GM12878 (cell line): ENCODE data around the gene TKT. TPM values are rescaled to one million over a fixed set of nuclear protein-coding genes. Genes with fewer than 3 reads are reported as not detected.

ENCODE experiments used
- ATAC-seq: fragments of 200-7000 bp; cut with Tn5 transposase; 3 replicates; pipeline ENCODE4 v1.9.1; 2020; ENCODE audit warnings: mild to moderate bottlenecking, moderate library complexity
- BruUV-seq: library from RNA; stranded (reverse); fragments of 400-500 nt; replicated peaks from 2 replicates; lab custom pipeline; 2021; lab: Mats Ljungman, UMichigan
- CTCF ChIA-PET: fragments of 300-600 bp; sonication (Branson Sonifier 250); formaldehyde crosslinking; extraction: SDS; loops from one replicate; lab custom pipeline; 2021; ENCODE audit warnings: inconsistent platforms; lab: Yijun Ruan, JAX
- POLR2A ChIA-PET: fragments of 350-600 bp; formaldehyde crosslinking; extraction: SDS; loops from one replicate; lab custom pipeline; 2021; ENCODE audit warnings: inconsistent platforms; lab: Charles Lee
- RAD21 ChIA-PET: fragments of 300-600 bp; sonication (Branson Sonifier 250); formaldehyde crosslinking; loops from one replicate; lab custom pipeline; 2023; ENCODE audit warnings: antibody characterized with exemption; ENCODE audit not compliant: unreplicated experiment; lab: Charles Lee
- SMC1A ChIA-PET: fragments of 300-600 bp; sonication (Branson Sonifier 250); formaldehyde crosslinking; loops from one replicate; lab custom pipeline; 2023; ENCODE audit not compliant: unreplicated experiment, uncharacterized antibody; lab: Charles Lee
- DNase-seq: peaks from one replicate; pipeline ENCODE4 v3.0.0-alpha.2; 2011; ENCODE audit warnings: low read depth, low spot score
- FAIRE-seq: peaks from 3 replicates; lab custom pipeline; 2011; peaks lifted over from hg19 to GRCh38; lab: Jason Lieb, UNC
- H2AFZ ChIP-seq: 2 replicates; pipeline ENCODE4 v1.6.0; 2011; ENCODE audit warnings: low read depth, low read length, control low read depth; ENCODE audit not compliant: control insufficient read depth
- H3K27ac ChIP-seq: 2 replicates; pipeline ENCODE4 v1.5.1; 2011; ENCODE audit warnings: control low read depth; ENCODE audit not compliant: control insufficient read depth, insufficient read depth
- H3K27me3 ChIP-seq, 2 experiments: replicated peaks in 1 of 2; 2 replicates each; pipeline versions ENCODE4 v1.6.0 to v1.6.1; 2011; ENCODE audit warnings: low read length in 1 of 2; ENCODE audit not compliant: control insufficient read depth in 2 of 2, insufficient read depth in 2 of 2
- H3K36me3 ChIP-seq, 2 experiments: 2 replicates each; pipeline ENCODE4 v1.5.1; 2011; ENCODE audit warnings: low read length in 1 of 2; ENCODE audit not compliant: control insufficient read depth in 2 of 2, insufficient read depth in 2 of 2
- H3K4me1 ChIP-seq: 2 replicates; pipeline ENCODE4 v1.6.1; 2011; ENCODE audit warnings: mild to moderate bottlenecking, low read length, moderate library complexity, mixed read lengths; ENCODE audit not compliant: control insufficient read depth, insufficient read depth
- H3K4me2 ChIP-seq: 2 replicates; pipeline ENCODE4 v1.6.0; 2011; ENCODE audit warnings: control low read depth; ENCODE audit not compliant: control insufficient read depth, insufficient read depth
- H3K4me3 ChIP-seq: fragments of 200-600 bp; sonication (generic); 2 replicates; pipeline ENCODE4 v1.5.1; 2016
- H3K79me2 ChIP-seq: 2 replicates; pipeline ENCODE4 v1.6.0; 2011; ENCODE audit warnings: low read length; ENCODE audit not compliant: control insufficient read depth, insufficient read depth
- H3K9ac ChIP-seq: 2 replicates; pipeline ENCODE4 v1.8.0; 2011; ENCODE audit warnings: low read length, control low read depth, mixed read lengths; ENCODE audit not compliant: control insufficient read depth, insufficient read depth
- H3K9me3 ChIP-seq: replicated peaks from 3 replicates; pipeline ENCODE4 v1.5.1; 2011; ENCODE audit warnings: mild to moderate bottlenecking, low read length; ENCODE audit not compliant: control insufficient read depth, insufficient read depth
- H4K20me1 ChIP-seq: 2 replicates; pipeline ENCODE4 v1.6.0; 2011; ENCODE audit not compliant: control insufficient read depth, insufficient read depth
- ASH2L ChIP-seq: fragments of 300-600, 200-600 bp; sonication (generic); IDR thresholded peaks from 2 replicates; pipeline ENCODE4 v1.6.1; 2017; ENCODE audit warnings: low read depth, mild to moderate bottlenecking, borderline replicate concordance
- BHLHE40 ChIP-seq, 2 experiments: fragments of 450-650 bp in 1 of 2; IDR thresholded peaks; 2 replicates each; pipeline ENCODE4 v1.6.1; 2011 to 2017; ENCODE audit warnings: low read depth in 2 of 2, borderline replicate concordance in 1 of 2, improper control_type of control experiment in 1 of 2, low read length in 1 of 2, mild to moderate bottlenecking in 1 of 2
- CBFB ChIP-seq: IDR thresholded peaks from 2 replicates; pipeline ENCODE4 v1.6.1; 2016; ENCODE audit warnings: antibody characterized with exemption, low read depth
- CHD1 ChIP-seq: IDR thresholded peaks from 2 replicates; pipeline ENCODE4 v1.6.1; 2012; ENCODE audit warnings: low read depth, low read length, improper control_type of control experiment
- E2F8 ChIP-seq: fragments of 450-650 bp; IDR thresholded peaks from 2 replicates; pipeline ENCODE4 v1.6.1; 2018; ENCODE audit warnings: mild to moderate bottlenecking, low read depth, moderate library complexity; ENCODE audit not compliant: partially characterized antibody
- ELK1 ChIP-seq: IDR thresholded peaks from 2 replicates; pipeline ENCODE4 v1.6.1; 2012; ENCODE audit warnings: low read depth, low read length, improper control_type of control experiment
- FOS ChIP-seq: IDR thresholded peaks from 3 replicates; pipeline ENCODE4 v1.6.1; 2011; ENCODE audit warnings: borderline replicate concordance; ENCODE audit not compliant: insufficient read length; ENCODE audit errors: extremely low read depth
- JUND ChIP-seq: IDR thresholded peaks from 2 replicates; pipeline ENCODE4 v1.6.1; 2012; ENCODE audit warnings: low read depth, mild to moderate bottlenecking, low read length, improper control_type of control experiment, moderate library complexity
- KAT2A ChIP-seq: conservative IDR thresholded peaks from 2 replicates; pipeline ENCODE4 v1.6.1; 2011; ENCODE audit warnings: low read depth, low read length; ENCODE audit not compliant: control insufficient read depth
- MYB ChIP-seq: fragments of 150-350 bp; IDR thresholded peaks from 2 replicates; pipeline ENCODE4 v1.6.1; 2014; ENCODE audit warnings: mild to moderate bottlenecking, low read depth, low read length, borderline replicate concordance
- PML ChIP-seq: IDR thresholded peaks from 2 replicates; pipeline ENCODE4 v1.6.1; 2012; ENCODE audit warnings: low read length, inconsistent platforms
- RBBP5 ChIP-seq: fragments of 200-600 bp; sonication (generic); conservative IDR thresholded peaks from 2 replicates; pipeline ENCODE4 v1.6.1; 2016
- RCOR1 ChIP-seq: conservative IDR thresholded peaks from 2 replicates; pipeline ENCODE4 v1.6.1; 2012; ENCODE audit warnings: low read depth, low read length, improper control_type of control experiment
- SIN3A ChIP-seq: IDR thresholded peaks from 2 replicates; pipeline ENCODE4 v1.6.1; 2012; ENCODE audit warnings: low read depth, low read length, improper control_type of control experiment
- SKIL ChIP-seq: fragments of 450-650 bp; IDR thresholded peaks from 2 replicates; pipeline ENCODE4 v1.6.1; 2017; ENCODE audit warnings: mild to moderate bottlenecking, low read depth, inconsistent platforms; ENCODE audit not compliant: poor library complexity, severe bottlenecking
- ZNF217 ChIP-seq: fragments of 450-650 bp; IDR thresholded peaks from 2 replicates; pipeline ENCODE4 v1.6.1; 2017; ENCODE audit warnings: antibody characterized with exemption, mild to moderate bottlenecking
- ZNF384 ChIP-seq: IDR thresholded peaks from 2 replicates; pipeline ENCODE4 v1.6.1; 2012; ENCODE audit warnings: low read depth, mild to moderate bottlenecking, low read length, improper control_type of control experiment, borderline replicate concordance
- ZNF622 ChIP-seq: fragments of 450-650 bp; IDR thresholded peaks from 2 replicates; pipeline ENCODE4 v1.6.1; 2017; ENCODE audit warnings: mild to moderate bottlenecking, inconsistent platforms
- WGBS: methylation state at CpG from one replicate; pipeline ENCODE4 v1.1.6; 2016; ENCODE audit warnings: low lambda C conversion rate; ENCODE audit not compliant: insufficient replicate concordance, insufficient coverage; ENCODE audit errors: missing lambda C conversion rate; 5-methylcytosine and 5-hydroxymethylcytosine counted together
- in situ Hi-C: fragments of 300-500 bp; cut with MboI; formaldehyde crosslinking; loops from 9 replicates; pipeline ENCODE4 v1.14.3; 2018; ENCODE audit warnings: mixed read lengths
- intact Hi-C: fragments of 100-400 bp; cut with micrococcal nuclease; formaldehyde crosslinking; loops from one replicate; pipeline ENCODE4 v1.14.2; 2022; ENCODE audit not compliant: unreplicated experiment
- polyA plus RNA-seq, 11 experiments: library from polyadenylated mRNA; depleted of rRNA in 4 of 11; unstranded in 6 of 11; stranded (reverse) in 5 of 11; fragments of >200 nt; fragmentation: Nextera tagmentation in 4 of 11; fragmentation: Illumina TruSeq in 1 of 11; extraction: Ambion mirVana in 4 of 11; extraction: Trizol in 1 of 11; gene quantifications; 1 replicate in 1 of 11; 2 replicates in 10 of 11; pipeline versions ENCODE4 v1.2.1 to v1.2.3, GENCODE V29; 2011 to 2016; ENCODE audit warnings: inconsistent platforms in 2 of 11, missing spikeins in 2 of 11, low read depth in 1 of 11
- total RNA-seq, 4 experiments: library from RNA; depleted of rRNA in 3 of 4; stranded (reverse); fragments of >200 nt in 3 of 4; fragmentation: Illumina TruSeq in 1 of 4; extraction: Trizol in 1 of 4; gene quantifications; 2 replicates each; pipeline versions ENCODE4 v1.2.1 to v1.2.3, GENCODE V29; 2013 to 2021

The TKT gene
- total and polyA plus RNA-seq, 10 of the 15 experiments (the other 5 are each of a cell fraction or from before 2014, with no cell fraction given): 56.4 to 385 (median 143) TPM

GRCh38 chr3:53256704-53257055, 858 bp upstream of the TKT start (continued):
- no peak for TF ChIP-seq RBBP5
- no peak for TF ChIP-seq PML
- no peak for TF ChIP-seq JUND
- TF ChIP-seq SIN3A: no peak
- TF ChIP-seq CBFB: no peak

- Histone ChIP-seq H3K4me1 (peaks cover 23% of the 10 kb centered on the region), H3K4me3 (peak overlapping the region; percentile 92), H3K27me3 (no peaks in the 10 kb centered on the region), H3K4me2 (peak overlapping the region; percentile 99), H3K79me2 (peaks cover 52% of the 10 kb centered on the region), H3K9me3 (no peaks in the 10 kb centered on the region), H4K20me1 (peaks cover 11% of the 10 kb centered on the region), H3K9ac (peak overlapping the region; percentile 93), H2AFZ (peak overlapping the region; percentile 78), H3K27ac (peak overlapping the region; percentile 79), H3K36me3 (no peaks in the 10 kb centered on the region)
- ChIA-PET CTCF (interaction anchor here (0.7 to 2.2 kb wide), 2 partner anchors 123 to 141 kb away, joined by 4 to 7 read pairs; no protein-coding TSS in a partner anchor), SMC1A (no interaction called here), POLR2A (interaction anchor here (0.6 to 0.7 kb wide), 3 partner anchors 135 to 984 kb away, joined by 3 read pairs; no protein-coding TSS in a partner anchor), RAD21 (interaction anchor here (0.7 kb wide), 1 partner anchor 15 kb away, joined by 3 read pairs; no protein-coding TSS in a partner anchor)
- FAIRE-seq (no peak), ATAC-seq (peak; percentile 66), DNase-seq (no peak)
- intact Hi-C loops: no loop called here
- in situ Hi-C loops: no loop called here
- no TSS peak for BruUV-seq
- 0% methylated on average over 19 of the region's 44 CpGs for WGBS
- TF ChIP-seq ASH2L: no peak; the same call in 1 of the 2 replicates
- no peak for TF ChIP-seq E2F8
- no peak for TF ChIP-seq PML
- peak in 1 of 2 experiments; percentile 43; a peak in 1 of 4 replicates for TF ChIP-seq BHLHE40 (IDR thresholded peaks at IDR 0.05; ENCODE audit: borderline replicate concordance in 1 of 2, low read depth in 2 of 2, low read length in 1 of 2)
- TF ChIP-seq ZNF217: peak; percentile 33; the same call in 1 of the 2 replicates
- TF ChIP-seq ELK1: no peak
- no peak for TF ChIP-seq ZNF622
- no peak for TF ChIP-seq RBBP5
- no peak for TF ChIP-seq CHD1
- no peak for TF ChIP-seq FOS
- TF ChIP-seq RCOR1: no peak
- no peak for TF ChIP-seq MYB
- no peak for TF ChIP-seq KAT2A
- no peak for TF ChIP-seq ZNF384
- no peak for TF ChIP-seq SKIL
Measured at GRCh38 chr3:53255423-53255774, 423 bp downstream of the TKT start.
